BJ (cell line): ENCODE measurements around the gene PCMTD2. TPM values are rescaled to one million over a fixed set of nuclear protein-coding genes. Genes with fewer than 3 reads are reported as not detected.
A peak's percentile ranks its signal among the peaks of the same experiment; 100 is the strongest.

ENCODE experiments used
- CTCF ChIA-PET: fragments of 350-600 bp; formaldehyde crosslinking; extraction: SDS; loops from one replicate; lab custom pipeline; 2021; ENCODE audit warnings: antibody characterized with exemption, inconsistent platforms; lab: Yijun Ruan, JAX
- POLR2A ChIA-PET: fragments of 300-600 bp; sonication (Branson Sonifier 250); formaldehyde crosslinking; extraction: SDS; loops from one replicate; lab custom pipeline; 2021; ENCODE audit warnings: antibody characterized with exemption; lab: Charles Lee
- DNase-seq: peaks from one replicate; pipeline ENCODE4 v3.0.0-alpha.2; 2011; ENCODE audit warnings: low read depth
- H3K27me3 ChIP-seq: 2 replicates; pipeline ENCODE4 v1.6.0; 2011; ENCODE audit warnings: low read length; ENCODE audit not compliant: control insufficient read depth, insufficient read depth
- H3K36me3 ChIP-seq: 2 replicates; pipeline ENCODE4 v1.5.1; 2011; ENCODE audit warnings: low read length; ENCODE audit not compliant: control insufficient read depth, insufficient read depth
- H3K4me3 ChIP-seq: 2 replicates; pipeline ENCODE4 v1.5.1; 2011; ENCODE audit warnings: low read depth, mild to moderate bottlenecking, control low read depth, low read length
- polyA plus RNA-seq: library from polyadenylated mRNA; depleted of rRNA; stranded (reverse); fragments of >200 nt; gene quantifications from 2 replicates; pipeline ENCODE4 v1.2.3, GENCODE V29; 2011
- TF ChIP-seq, protein P1 (sequence below): IDR thresholded peaks from 2 replicates; pipeline ENCODE4 v1.5.1; 2011; ENCODE audit warnings: low read depth, mild to moderate bottlenecking, control low read depth, inconsistent platforms, low read length, moderate library complexity; ENCODE audit not compliant: insufficient read depth

The PCMTD2 gene
- polyA plus RNA-seq, 1 experiment: 34.4 TPM

DNA sequence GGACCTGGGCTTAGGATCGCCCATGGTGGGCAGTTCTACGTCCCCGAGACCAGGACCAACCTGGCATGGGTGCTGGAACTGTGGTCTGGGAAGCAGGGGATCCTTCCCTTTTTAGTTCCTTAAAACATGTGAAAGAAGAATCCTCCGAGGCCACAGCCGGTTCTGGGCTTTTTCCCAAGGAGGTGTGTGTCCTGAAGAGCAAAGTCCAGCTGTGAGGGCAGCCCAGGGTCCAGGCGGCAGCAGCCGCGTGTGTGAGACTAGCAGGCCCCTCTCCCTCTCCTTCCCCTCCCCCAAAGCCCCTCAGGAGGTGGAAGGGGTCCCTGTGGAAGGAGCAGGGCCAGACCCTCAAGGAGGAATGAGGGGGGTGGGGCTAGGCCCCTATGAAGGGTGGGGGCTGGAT lies 35.1 kb upstream of the PCMTD2 start:
- Histone ChIP-seq H3K27me3 (peaks cover 8% of the 10 kb centered on the region), H3K4me3 (no peak overlapping the region), H3K36me3 (no peaks in the 10 kb centered on the region)
- ChIA-PET POLR2A (no interaction called here), CTCF (no interaction called here)
- TF ChIP-seq, protein P1, sequence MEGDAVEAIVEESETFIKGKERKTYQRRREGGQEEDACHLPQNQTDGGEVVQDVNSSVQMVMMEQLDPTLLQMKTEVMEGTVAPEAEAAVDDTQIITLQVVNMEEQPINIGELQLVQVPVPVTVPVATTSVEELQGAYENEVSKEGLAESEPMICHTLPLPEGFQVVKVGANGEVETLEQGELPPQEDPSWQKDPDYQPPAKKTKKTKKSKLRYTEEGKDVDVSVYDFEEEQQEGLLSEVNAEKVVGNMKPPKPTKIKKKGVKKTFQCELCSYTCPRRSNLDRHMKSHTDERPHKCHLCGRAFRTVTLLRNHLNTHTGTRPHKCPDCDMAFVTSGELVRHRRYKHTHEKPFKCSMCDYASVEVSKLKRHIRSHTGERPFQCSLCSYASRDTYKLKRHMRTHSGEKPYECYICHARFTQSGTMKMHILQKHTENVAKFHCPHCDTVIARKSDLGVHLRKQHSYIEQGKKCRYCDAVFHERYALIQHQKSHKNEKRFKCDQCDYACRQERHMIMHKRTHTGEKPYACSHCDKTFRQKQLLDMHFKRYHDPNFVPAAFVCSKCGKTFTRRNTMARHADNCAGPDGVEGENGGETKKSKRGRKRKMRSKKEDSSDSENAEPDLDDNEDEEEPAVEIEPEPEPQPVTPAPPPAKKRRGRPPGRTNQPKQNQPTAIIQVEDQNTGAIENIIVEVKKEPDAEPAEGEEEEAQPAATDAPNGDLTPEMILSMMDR: no peak
- no peak for DNase-seq

DNA sequence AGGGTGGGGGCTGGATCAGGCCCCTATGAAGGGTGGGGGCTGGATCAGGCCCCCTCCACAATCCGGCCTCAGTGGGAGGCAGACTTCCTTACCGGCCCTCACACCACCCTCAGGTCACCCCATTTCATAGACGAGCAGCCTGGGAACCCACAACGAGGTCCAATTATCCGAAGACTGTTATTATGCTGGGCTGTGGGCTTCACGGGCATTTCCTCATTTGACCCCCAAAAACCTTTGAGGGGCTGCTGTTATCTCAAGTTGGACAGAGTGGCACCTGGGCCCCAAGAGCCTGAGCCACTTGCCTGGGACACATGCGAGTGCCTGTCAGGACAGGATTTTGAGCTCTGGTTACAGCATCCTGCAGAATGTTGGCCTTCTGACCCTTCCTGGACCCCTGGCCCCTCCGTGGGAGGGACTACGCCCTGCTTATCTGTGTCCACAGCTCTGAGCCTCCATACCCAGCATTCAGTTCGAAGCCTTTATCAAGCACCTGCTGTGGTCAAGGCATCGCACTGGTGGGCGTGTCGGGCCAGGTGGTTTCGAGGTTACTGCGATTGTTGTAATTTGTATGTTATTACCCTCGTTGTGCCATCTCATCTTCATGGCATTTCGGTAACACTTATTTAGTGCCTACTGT lies 34.5 kb upstream of the PCMTD2 start:
- H3K27me3 ChIP-seq: peaks cover 8% of the 10 kb centered on the region
- no peak for DNase-seq
- H3K36me3 ChIP-seq: no peaks in the 10 kb centered on the region
- no peak overlapping the region for H3K4me3 ChIP-seq
- TF ChIP-seq, protein P1: no peak
- POLR2A ChIA-PET: no interaction called here
- CTCF ChIA-PET: no interaction called here

DNA sequence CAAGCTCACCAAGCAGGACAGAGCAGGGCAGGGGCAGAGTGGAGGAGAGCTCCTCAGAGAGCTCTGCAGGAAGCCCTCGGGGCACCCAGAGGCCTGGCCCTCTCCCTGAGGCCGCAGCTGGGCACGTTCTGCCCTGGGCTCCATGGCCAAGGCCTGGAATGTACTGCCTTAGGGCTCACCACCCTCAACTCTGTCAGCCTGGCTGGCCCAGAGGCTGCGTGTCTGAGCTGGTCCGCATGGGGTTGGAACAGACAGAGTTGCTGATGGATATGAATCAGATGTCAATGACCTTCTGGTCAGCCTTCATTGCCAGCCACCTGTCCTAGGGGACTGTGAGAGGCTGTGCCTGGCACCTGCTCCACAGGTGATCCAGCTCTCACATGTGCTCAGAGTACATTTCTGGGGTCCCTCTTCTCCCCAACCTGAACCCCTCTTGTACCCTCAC lies 33.2 kb upstream of the PCMTD2 start:
- ChIA-PET CTCF (no interaction called here), POLR2A (no interaction called here)
- no peaks in the 10 kb centered on the region for H3K36me3 ChIP-seq
- H3K27me3 ChIP-seq: peaks cover 8% of the 10 kb centered on the region
- no peak for DNase-seq
- TF ChIP-seq, protein P1: no peak
- no peak overlapping the region for H3K4me3 ChIP-seq

DNA sequence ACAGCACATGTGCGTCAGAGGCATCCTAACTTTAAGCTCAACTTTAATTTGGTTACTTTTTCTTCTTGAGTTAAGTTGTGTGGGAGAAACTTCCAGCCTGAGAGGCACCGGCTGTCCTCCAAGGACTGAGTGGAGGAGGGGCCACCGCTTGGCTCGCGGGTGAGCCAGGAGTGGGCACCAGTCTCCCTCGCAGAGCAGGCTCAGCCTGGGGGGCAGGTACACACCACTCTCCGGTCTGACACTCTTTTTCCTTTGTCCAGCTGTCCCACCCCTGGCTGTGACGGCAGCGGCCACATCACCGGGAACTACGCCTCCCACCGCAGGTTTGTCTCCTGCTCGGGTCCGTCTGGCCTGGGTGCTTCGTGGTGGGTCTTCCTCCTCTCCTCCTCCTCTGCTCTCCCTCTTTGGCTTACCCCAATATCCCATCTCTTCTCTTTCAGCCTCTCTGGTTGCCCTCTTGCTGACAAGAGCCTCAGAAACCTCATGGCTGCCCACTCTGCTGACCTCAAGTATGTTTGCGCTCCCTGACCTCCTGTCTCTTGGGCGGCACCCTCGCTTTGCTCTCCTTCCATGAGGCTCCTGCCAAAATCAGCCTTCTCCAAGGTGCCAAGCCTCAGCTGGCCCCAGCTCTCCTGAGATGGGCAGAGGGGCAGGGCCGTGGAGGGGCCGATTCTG lies 32.6 kb upstream of the PCMTD2 start:
- TF ChIP-seq, protein P1: no peak
- Histone ChIP-seq H3K27me3 (peaks cover 8% of the 10 kb centered on the region), H3K36me3 (no peaks in the 10 kb centered on the region), H3K4me3 (no peak overlapping the region)
- DNase-seq: no peak
- POLR2A ChIA-PET: no interaction called here
- CTCF ChIA-PET: interaction anchor here (0.9 to 1.6 kb wide), 2 partner anchors 10 to 56 kb away, joined by 3 to 4 read pairs; no protein-coding TSS in a partner anchor

DNA sequence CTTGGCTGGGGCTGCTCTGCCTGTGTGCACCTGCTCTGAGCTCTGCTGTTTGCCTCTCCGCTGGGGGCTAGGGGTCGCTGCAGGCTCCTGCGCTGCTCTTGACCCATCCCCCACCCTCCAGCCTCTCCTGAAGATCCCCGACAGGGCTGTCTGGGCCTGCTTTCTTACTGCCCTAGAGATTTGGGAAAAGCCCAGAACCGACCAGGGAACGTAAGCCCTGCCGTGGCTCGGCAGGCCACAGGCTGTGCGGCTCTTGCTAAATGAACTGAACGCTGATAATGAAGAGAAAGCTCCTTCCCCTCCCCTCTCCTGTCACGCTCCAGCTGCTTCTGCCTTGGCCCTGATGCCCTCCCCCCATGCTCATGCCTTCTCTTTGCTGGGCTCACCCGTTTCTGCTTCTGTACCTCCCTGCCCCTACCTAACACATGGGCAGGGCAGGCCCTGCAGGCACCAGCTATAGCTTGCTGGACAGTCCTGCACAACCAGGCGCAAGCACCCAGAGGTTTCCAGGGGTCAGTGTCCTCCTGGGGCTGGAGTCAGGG lies 32.0 kb upstream of the PCMTD2 start:
- DNase-seq: no peak
- TF ChIP-seq, protein P1: peak; percentile 42
- ChIA-PET CTCF (interaction anchor here (0.6 to 1.6 kb wide), 7 partner anchors 8 to 360 kb away, joined by 3 to 5 read pairs (median 4); no protein-coding TSS in a partner anchor), POLR2A (no interaction called here)
- no peak overlapping the region for H3K4me3 ChIP-seq
- H3K36me3 ChIP-seq: no peaks in the 10 kb centered on the region
- H3K27me3 ChIP-seq: peaks cover 9% of the 10 kb centered on the region
